K562 (cell line): ENCODE data around the gene AGK. TPM values are rescaled to one million over a fixed set of nuclear protein-coding genes. Genes with fewer than 3 reads are reported as not detected.

ENCODE experiments used
- ATAC-seq: fragments of 200-7000 bp; cut with Tn5 transposase; 3 replicates; pipeline ENCODE4 v1.9.1; 2020; ENCODE audit warnings: moderate library complexity
- BruUV-seq: library from RNA; stranded (reverse); fragments of 400-500 nt; replicated peaks from 2 replicates; lab custom pipeline; 2021; lab: Mats Ljungman, UMichigan
- CTCF ChIA-PET: fragments of 300-600 bp; formaldehyde crosslinking; extraction: SDS; loops from one replicate; lab custom pipeline; 2021; ENCODE audit warnings: low intra/inter-chr PET ratio; lab: Yijun Ruan, JAX
- POLR2A ChIA-PET: fragments of 300-600, 350-650 bp; sonication (Branson Sonifier 250); formaldehyde crosslinking; extraction: SDS; loops from one replicate; lab custom pipeline; 2021; ENCODE audit warnings: antibody characterized with exemption, inconsistent platforms; lab: Yijun Ruan, JAX
- DNase-seq, 4 experiments: peaks; one replicate each; pipeline versions ENCODE4 v3.0.0 to v3.0.0-alpha.2; 2011 to 2018; ENCODE audit warnings: low spot score in 3 of 4, mixed read lengths in 3 of 4; ENCODE audit errors: extremely low read depth in 1 of 4
- FAIRE-seq: peaks from 2 replicates; lab custom pipeline; 2011; peaks lifted over from hg19 to GRCh38; lab: Jason Lieb, UNC
- H2AFZ ChIP-seq: 2 replicates; pipeline ENCODE4 v1.6.0; 2011; ENCODE audit warnings: low read depth, low read length, control low read depth, inconsistent platforms
- H3K27ac ChIP-seq: fragments of 200-600 bp; 3 replicates; pipeline ENCODE4 v1.8.0; 2011; ENCODE audit warnings: low read depth, mild to moderate bottlenecking, control low read depth, inconsistent platforms, low read length, moderate library complexity, mixed read lengths; ENCODE audit errors: extremely low read depth
- H3K27me3 ChIP-seq, 2 experiments: fragments of 300-600 bp in 1 of 2; 2 replicates in 1 of 2; 3 replicates in 1 of 2; pipeline versions ENCODE4 v1.6.0 to v1.8.0; 2011; ENCODE audit warnings: inconsistent platforms in 2 of 2, low read length in 2 of 2, mild to moderate bottlenecking in 1 of 2, mixed read lengths in 1 of 2, moderate library complexity in 1 of 2; ENCODE audit not compliant: control insufficient read depth in 2 of 2, insufficient read depth in 2 of 2
- H3K36me3 ChIP-seq: fragments of 300-600 bp; 3 replicates; pipeline ENCODE4 v1.8.0; 2011; ENCODE audit warnings: mild to moderate bottlenecking, low read length, inconsistent platforms; ENCODE audit not compliant: control insufficient read depth, insufficient read depth
- H3K4me1 ChIP-seq, 2 experiments: fragments of 200-600 bp in 1 of 2; replicated peaks in 1 of 2; 2 replicates in 1 of 2; 3 replicates in 1 of 2; pipeline versions ENCODE4 v1.5.1 to v1.8.0; 2011; ENCODE audit warnings: inconsistent platforms in 2 of 2, low read length in 2 of 2, mild to moderate bottlenecking in 1 of 2, mixed read lengths in 1 of 2, moderate library complexity in 1 of 2; ENCODE audit not compliant: control insufficient read depth in 2 of 2, insufficient read depth in 2 of 2
- H3K4me2 ChIP-seq: 2 replicates; pipeline ENCODE4 v1.6.1; 2011; ENCODE audit warnings: low read length, control low read depth, inconsistent platforms, mixed read lengths; ENCODE audit not compliant: insufficient read depth
- H3K4me3 ChIP-seq: fragments of 200-600 bp; sonication (generic), shearing (Covaris generic); 2 replicates; pipeline ENCODE4 v1.5.1; 2016; ENCODE audit warnings: control low read depth, inconsistent platforms
- H3K79me2 ChIP-seq: fragments of 200-600 bp; 3 replicates; pipeline ENCODE4 v1.8.0; 2011; ENCODE audit warnings: low read length, inconsistent platforms; ENCODE audit not compliant: control insufficient read depth, insufficient read depth
- H3K9ac ChIP-seq, 2 experiments: 2 replicates each; pipeline versions ENCODE4 v1.6.0 to v1.6.1; 2011; ENCODE audit warnings: low read depth in 2 of 2, low read length in 2 of 2, control low read depth in 1 of 2, inconsistent platforms in 1 of 2, mild to moderate bottlenecking in 1 of 2, mixed read lengths in 1 of 2; ENCODE audit not compliant: insufficient read depth in 1 of 2
- H3K9me1 ChIP-seq: one replicate; pipeline ENCODE4 v1.6.0; 2011; ENCODE audit warnings: inconsistent platforms, mild to moderate bottlenecking, low read length, moderate library complexity; ENCODE audit not compliant: control insufficient read depth, insufficient read depth
- H3K9me3 ChIP-seq: replicated peaks from 2 replicates; pipeline ENCODE4 v1.5.1; 2011; ENCODE audit warnings: low read depth, low read length, inconsistent platforms; ENCODE audit not compliant: control insufficient read depth, insufficient read depth
- H4K20me1 ChIP-seq: replicated peaks from 2 replicates; pipeline ENCODE4 v1.6.1; 2011; ENCODE audit warnings: low read length, inconsistent platforms, mixed read lengths; ENCODE audit not compliant: control insufficient read depth, insufficient read depth
- ATF1 ChIP-seq, 2 experiments: fragments of 450-650 bp in 1 of 2; IDR thresholded peaks; 2 replicates each; pipeline ENCODE4 v1.6.1; 2016; ENCODE audit warnings: missing compliant biosample characterization in 1 of 2, missing genetic modification characterization in 1 of 2
- BRF1 ChIP-seq: IDR thresholded peaks from 3 replicates; pipeline ENCODE4 v1.6.1; 2011; ENCODE audit warnings: borderline replicate concordance, mild to moderate bottlenecking; ENCODE audit not compliant: insufficient read length; ENCODE audit errors: extremely low read depth
- CREB1 ChIP-seq, 2 experiments: sonication (generic) in 1 of 2; formaldehyde crosslinking in 1 of 2; IDR thresholded peaks; 2 replicates each; pipeline versions ENCODE4 v1.6.1 to v1.8.0; 2012 to 2022; ENCODE audit warnings: inconsistent platforms in 1 of 2, mild to moderate bottlenecking in 1 of 2, missing genetic modification reagents in 1 of 2, moderate library complexity in 1 of 2
- E2F6 ChIP-seq, 2 experiments: IDR thresholded peaks; 2 replicates each; pipeline ENCODE4 v1.6.1; 2011; ENCODE audit warnings: borderline replicate concordance in 1 of 2, control low read depth in 1 of 2, low read depth in 1 of 2, low read length in 1 of 2, mild to moderate bottlenecking in 1 of 2, mixed read lengths in 1 of 2, moderate library complexity in 1 of 2; ENCODE audit not compliant: insufficient read depth in 1 of 2, insufficient read length in 1 of 2, poor library complexity in 1 of 2, severe bottlenecking in 1 of 2; ENCODE audit errors: extremely low read depth in 1 of 2
- HDAC3 ChIP-seq: fragments of 450-650 bp; IDR thresholded peaks from 2 replicates; pipeline ENCODE4 v1.6.1; 2018; ENCODE audit warnings: borderline replicate concordance, mild to moderate bottlenecking, moderate library complexity; ENCODE audit not compliant: partially characterized antibody
- KAT2B ChIP-seq: IDR thresholded peaks from one replicate; pipeline ENCODE4 v1.6.1; 2012; ENCODE audit warnings: low read depth, mild to moderate bottlenecking, control low read depth, inconsistent platforms, low read length, moderate library complexity
- L3MBTL2 ChIP-seq: fragments of 450-650 bp; IDR thresholded peaks from 2 replicates; pipeline ENCODE4 v1.6.1; 2016; ENCODE audit warnings: mild to moderate bottlenecking, moderate library complexity
- STAT5A ChIP-seq: IDR thresholded peaks from 2 replicates; pipeline ENCODE4 v1.6.1; 2012; ENCODE audit warnings: low read length, inconsistent platforms, borderline replicate concordance
- WGBS: fragments of 100-300 bp; shearing (Covaris generic); methylation state at CpG from one replicate; pipeline ENCODE4 v1.1.6; 2016; ENCODE audit warnings: low coverage, mixed read lengths; ENCODE audit not compliant: insufficient coverage; ENCODE audit errors: missing lambda C conversion rate; 5-methylcytosine and 5-hydroxymethylcytosine counted together
- in situ Hi-C: fragments of 300-500 bp; cut with MboI; formaldehyde crosslinking; loops from 4 replicates; pipeline ENCODE4 v1.15.0; 2018; ENCODE audit warnings: inconsistent platforms, mixed read lengths
- intact Hi-C: fragments of 100-400 bp; cut with micrococcal nuclease; formaldehyde crosslinking; loops from 2 replicates; pipeline ENCODE4 v1.14.2; 2022
- polyA plus RNA-seq, 8 experiments: library from polyadenylated mRNA; depleted of rRNA in 4 of 8; stranded (reverse) in 5 of 8; unstranded in 3 of 8; fragments of >200 nt; fragmentation: Nextera tagmentation in 2 of 8; fragmentation: Illumina TruSeq in 1 of 8; extraction: Ambion mirVana in 2 of 8; extraction: Trizol in 1 of 8; gene quantifications; 2 replicates each; pipeline versions ENCODE4 v1.2.1 to v1.2.3, GENCODE V29; 2011 to 2014; ENCODE audit warnings: inconsistent platforms in 1 of 8, missing spikeins in 1 of 8
- total RNA-seq, 7 experiments: library from RNA; depleted of rRNA in 6 of 7; stranded (reverse); fragments of >200 nt in 6 of 7; fragmentation: Illumina TruSeq in 2 of 7; extraction: Trizol in 2 of 7; gene quantifications; 2 replicates each; pipeline versions ENCODE4 v1.2.1 to v1.2.3, GENCODE V29; 2011 to 2021; ENCODE audit warnings: low replicate concordance in 1 of 7

AGK gene
- total and polyA plus RNA-seq, 9 of the 15 experiments (the other 6 are each of a cell fraction or from before 2014, with no cell fraction given): 50.7 to 128 (median 71.8) TPM

DNA sequence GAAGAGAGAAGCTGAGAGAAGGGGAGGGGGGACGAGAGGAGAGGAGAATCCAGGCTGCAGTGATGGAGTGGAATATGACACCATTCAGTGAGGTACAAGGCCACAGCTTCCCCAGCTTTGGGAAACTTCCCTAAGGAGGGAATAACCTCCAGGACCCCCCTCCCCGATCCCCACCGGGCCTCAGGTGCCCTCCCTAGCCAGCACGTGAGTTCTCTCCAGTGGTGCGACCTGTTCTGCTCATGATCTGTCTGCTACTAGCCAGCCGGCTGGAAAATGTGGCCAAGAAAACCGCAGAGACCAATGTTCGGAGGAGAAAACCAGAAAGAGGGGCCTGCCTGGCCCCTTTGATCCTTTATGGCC is 39.9 kb upstream of the AGK start:
- Histone ChIP-seq H3K36me3 (no peaks in the 10 kb centered on the region), H3K9ac (no peak overlapping the region), H3K4me2 (no peak overlapping the region; the same call in 1 of the 2 replicates), H3K27me3 (peaks cover 32 to 41% of the 10 kb centered on the region in 2 experiments), H4K20me1 (no peaks in the 10 kb centered on the region), H3K9me1 (no peaks in the 10 kb centered on the region), H3K79me2 (no peaks in the 10 kb centered on the region), H2AFZ (no peak overlapping the region), H3K4me1 (peaks cover 0 to 7% of the 10 kb centered on the region in 2 experiments; a peak in 1 of 5 replicates), H3K9me3 (no peaks in the 10 kb centered on the region), H3K27ac (no peak overlapping the region), H3K4me3 (no peak overlapping the region)
- no peak for DNase-seq
- FAIRE-seq: no peak
- TF ChIP-seq STAT5A (no peak), BRF1 (no peak), HDAC3 (no peak)
- no TSS peak for BruUV-seq
- POLR2A ChIA-PET: interaction anchor here (1.2 kb wide), 1 partner anchor 15 kb away, joined by 3 read pairs; no protein-coding TSS in a partner anchor
- intact Hi-C loops (no loop called here), in situ Hi-C loops (no loop called here)
- WGBS: 3% methylated on average over 7 of the region's 8 CpGs
- CTCF ChIA-PET: no interaction called here
- ATAC-seq: no peak

DNA sequence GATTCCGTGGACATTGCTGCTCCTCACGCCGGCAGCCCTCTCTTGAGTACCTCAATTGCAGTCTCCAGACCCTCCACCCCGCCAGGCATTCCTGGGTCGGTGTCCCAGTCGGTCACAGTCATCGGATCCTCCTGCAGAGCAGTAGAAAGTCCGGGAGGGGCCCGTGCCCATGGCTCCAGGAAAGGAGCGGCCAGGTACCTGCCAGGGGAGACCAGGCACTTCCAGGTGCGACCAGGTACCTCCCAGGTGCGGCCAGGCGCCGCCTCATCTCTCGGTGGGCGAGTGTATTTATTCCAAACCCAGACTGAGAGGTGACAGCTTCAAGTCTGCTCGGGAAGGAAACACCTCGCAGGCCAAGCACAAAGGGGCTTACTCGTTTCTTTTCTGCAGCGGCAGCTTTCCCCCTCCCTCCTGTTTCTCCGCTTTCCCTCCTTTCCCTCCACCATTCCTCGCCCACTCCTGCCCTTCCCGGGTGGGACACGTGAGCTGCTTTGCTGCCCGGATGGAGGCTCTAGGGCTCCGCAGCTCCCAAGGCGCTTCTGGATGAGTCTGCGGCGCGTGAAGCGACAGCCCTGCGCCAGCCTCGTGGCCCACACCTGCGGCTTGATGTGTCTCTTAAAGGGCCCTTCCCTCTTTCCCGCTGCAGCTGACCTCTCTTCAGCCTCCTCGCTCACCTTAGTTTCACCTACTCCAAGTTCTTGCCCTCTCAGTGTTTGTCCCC is 39.4 kb upstream of the AGK start:
- no TSS peak for BruUV-seq
- ATAC-seq (peak; percentile 75), FAIRE-seq (no peak), DNase-seq (no peak)
- Histone ChIP-seq H3K27me3 (peaks cover 32 to 42% of the 10 kb centered on the region in 2 experiments), H3K4me2 (no peak overlapping the region; the same call in 1 of the 2 replicates), H3K9me1 (no peaks in the 10 kb centered on the region), H3K9ac (peak overlapping the region in 1 of 2 experiments; percentile 23; a peak in 1 of 4 replicates), H3K36me3 (no peaks in the 10 kb centered on the region), H4K20me1 (no peaks in the 10 kb centered on the region), H3K4me3 (no peak overlapping the region), H3K79me2 (no peaks in the 10 kb centered on the region), H3K4me1 (peaks cover 0 to 7% of the 10 kb centered on the region in 2 experiments; a peak in 1 of 5 replicates), H2AFZ (no peak overlapping the region), H3K9me3 (no peaks in the 10 kb centered on the region), H3K27ac (no peak overlapping the region)
- 3% methylated on average over 36 of the region's 36 CpGs for WGBS
- ChIA-PET CTCF (no interaction called here), POLR2A (no interaction called here)
- intact Hi-C loops (no loop called here), in situ Hi-C loops (no loop called here)
- TF ChIP-seq KAT2B: no peak
- peak in 1 of 2 experiments; percentile 29 for TF ChIP-seq E2F6 (IDR thresholded peaks at IDR 0.05; ENCODE audit: borderline replicate concordance in 1 of 2, extremely low read depth in 1 of 2, insufficient read depth in 1 of 2, insufficient read length in 1 of 2, low read depth in 1 of 2, low read length in 1 of 2, poor library complexity in 1 of 2, severe bottlenecking in 1 of 2)
- peak; percentile 26; the same call in 1 of the 2 replicates for TF ChIP-seq CREB1 (IDR thresholded peaks at IDR 0.05)
- TF ChIP-seq CREB1 (CRISPR knock-in tag; IDR thresholded peaks at IDR 0.05): no peak
- TF ChIP-seq ATF1 (CRISPR knock-in tag; IDR thresholded peaks at IDR 0.05): no peak
- no peak for TF ChIP-seq ATF1 (tag; IDR thresholded peaks at IDR 0.05)
- 0 out of 2 replicates have a peak, but pooled peaks have one; percentile 18 for TF ChIP-seq L3MBTL2
